K562 (cell line): ENCODE measurements around the gene EIF5A2. TPM values are rescaled to one million over a fixed set of nuclear protein-coding genes. Genes with fewer than 3 reads are reported as not detected.

Source experiments
- ATAC-seq: fragments of 200-7000 bp; cut with Tn5 transposase; 3 replicates; pipeline ENCODE4 v1.9.1; 2020; ENCODE audit warnings: moderate library complexity
- BruUV-seq: library from RNA; stranded (reverse); fragments of 400-500 nt; replicated peaks from 2 replicates; lab custom pipeline; 2021; lab: Mats Ljungman, UMichigan
- CTCF ChIA-PET: fragments of 300-600 bp; formaldehyde crosslinking; extraction: SDS; loops from one replicate; lab custom pipeline; 2021; ENCODE audit warnings: low intra/inter-chr PET ratio; lab: Yijun Ruan, JAX
- POLR2A ChIA-PET: fragments of 300-600, 350-650 bp; sonication (Branson Sonifier 250); formaldehyde crosslinking; extraction: SDS; loops from one replicate; lab custom pipeline; 2021; ENCODE audit warnings: antibody characterized with exemption, inconsistent platforms; lab: Yijun Ruan, JAX
- DNase-seq, 4 experiments: peaks; one replicate each; pipeline versions ENCODE4 v3.0.0 to v3.0.0-alpha.2; 2011 to 2018; ENCODE audit warnings: low spot score in 3 of 4, mixed read lengths in 3 of 4; ENCODE audit errors: extremely low read depth in 1 of 4
- FAIRE-seq: peaks from 2 replicates; lab custom pipeline; 2011; peaks lifted over from hg19 to GRCh38; lab: Jason Lieb, UNC
- H2AFZ ChIP-seq: 2 replicates; pipeline ENCODE4 v1.6.0; 2011; ENCODE audit warnings: low read depth, low read length, control low read depth, inconsistent platforms
- H3K27ac ChIP-seq: fragments of 200-600 bp; 3 replicates; pipeline ENCODE4 v1.8.0; 2011; ENCODE audit warnings: low read depth, mild to moderate bottlenecking, control low read depth, inconsistent platforms, low read length, moderate library complexity, mixed read lengths; ENCODE audit errors: extremely low read depth
- H3K27me3 ChIP-seq, 2 experiments: fragments of 300-600 bp in 1 of 2; 2 replicates in 1 of 2; 3 replicates in 1 of 2; pipeline versions ENCODE4 v1.6.0 to v1.8.0; 2011; ENCODE audit warnings: inconsistent platforms in 2 of 2, low read length in 2 of 2, mild to moderate bottlenecking in 1 of 2, mixed read lengths in 1 of 2, moderate library complexity in 1 of 2; ENCODE audit not compliant: control insufficient read depth in 2 of 2, insufficient read depth in 2 of 2
- H3K36me3 ChIP-seq: fragments of 300-600 bp; 3 replicates; pipeline ENCODE4 v1.8.0; 2011; ENCODE audit warnings: mild to moderate bottlenecking, low read length, inconsistent platforms; ENCODE audit not compliant: control insufficient read depth, insufficient read depth
- H3K4me1 ChIP-seq, 2 experiments: fragments of 200-600 bp in 1 of 2; replicated peaks in 1 of 2; 2 replicates in 1 of 2; 3 replicates in 1 of 2; pipeline versions ENCODE4 v1.5.1 to v1.8.0; 2011; ENCODE audit warnings: inconsistent platforms in 2 of 2, low read length in 2 of 2, mild to moderate bottlenecking in 1 of 2, mixed read lengths in 1 of 2, moderate library complexity in 1 of 2; ENCODE audit not compliant: control insufficient read depth in 2 of 2, insufficient read depth in 2 of 2
- H3K4me2 ChIP-seq: 2 replicates; pipeline ENCODE4 v1.6.1; 2011; ENCODE audit warnings: low read length, control low read depth, inconsistent platforms, mixed read lengths; ENCODE audit not compliant: insufficient read depth
- H3K4me3 ChIP-seq: fragments of 200-600 bp; sonication (generic), shearing (Covaris generic); 2 replicates; pipeline ENCODE4 v1.5.1; 2016; ENCODE audit warnings: control low read depth, inconsistent platforms
- H3K79me2 ChIP-seq: fragments of 200-600 bp; 3 replicates; pipeline ENCODE4 v1.8.0; 2011; ENCODE audit warnings: low read length, inconsistent platforms; ENCODE audit not compliant: control insufficient read depth, insufficient read depth
- H3K9ac ChIP-seq, 2 experiments: 2 replicates each; pipeline versions ENCODE4 v1.6.0 to v1.6.1; 2011; ENCODE audit warnings: low read depth in 2 of 2, low read length in 2 of 2, control low read depth in 1 of 2, inconsistent platforms in 1 of 2, mild to moderate bottlenecking in 1 of 2, mixed read lengths in 1 of 2; ENCODE audit not compliant: insufficient read depth in 1 of 2
- H3K9me1 ChIP-seq: one replicate; pipeline ENCODE4 v1.6.0; 2011; ENCODE audit warnings: inconsistent platforms, mild to moderate bottlenecking, low read length, moderate library complexity; ENCODE audit not compliant: control insufficient read depth, insufficient read depth
- H3K9me3 ChIP-seq: replicated peaks from 2 replicates; pipeline ENCODE4 v1.5.1; 2011; ENCODE audit warnings: low read depth, low read length, inconsistent platforms; ENCODE audit not compliant: control insufficient read depth, insufficient read depth
- H4K20me1 ChIP-seq: replicated peaks from 2 replicates; pipeline ENCODE4 v1.6.1; 2011; ENCODE audit warnings: low read length, inconsistent platforms, mixed read lengths; ENCODE audit not compliant: control insufficient read depth, insufficient read depth
- CAMTA2 ChIP-seq: fragments of 250-450 bp; sonication (Bioruptor Pico); conservative IDR thresholded peaks from 2 replicates; pipeline ENCODE4 v1.5.1; 2022
- EP400 ChIP-seq: fragments of 450-650 bp; IDR thresholded peaks from 2 replicates; pipeline ENCODE4 v1.6.1; 2017; ENCODE audit warnings: antibody characterized with exemption, mild to moderate bottlenecking, moderate library complexity
- IFI16 ChIP-seq: fragments of 250-450 bp; sonication (Bioruptor Pico); IDR thresholded peaks from 2 replicates; pipeline ENCODE4 v2.1.2; 2022; ENCODE audit warnings: mild to moderate bottlenecking, inconsistent platforms
- MITF ChIP-seq: IDR thresholded peaks from 2 replicates; pipeline ENCODE4 v1.6.1; 2014; ENCODE audit warnings: antibody characterized with exemption
- PHF20 ChIP-seq: fragments of 450-650 bp; IDR thresholded peaks from 2 replicates; pipeline ENCODE4 v1.6.1; 2018; ENCODE audit not compliant: partially characterized antibody
- SNIP1 ChIP-seq: fragments of 450-650 bp; IDR thresholded peaks from 2 replicates; pipeline ENCODE4 v1.7.1; 2017; ENCODE audit warnings: low read depth, mild to moderate bottlenecking
- TBL1XR1 ChIP-seq, 2 experiments: IDR thresholded peaks; 2 replicates each; pipeline ENCODE4 v1.6.1; 2012; ENCODE audit warnings: improper control_type of control experiment in 2 of 2, low read length in 2 of 2, mild to moderate bottlenecking in 1 of 2
- TCF7 ChIP-seq: sonication (generic); IDR thresholded peaks from 2 replicates; pipeline ENCODE4 v1.6.1; 2016; ENCODE audit warnings: antibody characterized with exemption, borderline replicate concordance
- U2AF2 ChIP-seq: fragments of 200-400 bp; formaldehyde crosslinking; optimal IDR thresholded peaks from 2 replicates; pipeline ENCODE3; 2017; ENCODE audit warnings: low read depth, mild to moderate bottlenecking, low read length
- ZNF175 ChIP-seq: fragments of 200-800 bp; sonication (Bioruptor generic); IDR thresholded peaks from 2 replicates; pipeline ENCODE4 v1.6.1; 2016; ENCODE audit warnings: low read depth, mild to moderate bottlenecking, missing genetic modification characterization, missing compliant biosample characterization
- ZNF316 ChIP-seq: fragments of 450-650 bp; IDR thresholded peaks from 2 replicates; pipeline ENCODE4 v1.6.1; 2016
- in situ Hi-C: fragments of 300-500 bp; cut with MboI; formaldehyde crosslinking; loops from 4 replicates; pipeline ENCODE4 v1.15.0; 2018; ENCODE audit warnings: inconsistent platforms, mixed read lengths
- intact Hi-C: fragments of 100-400 bp; cut with micrococcal nuclease; formaldehyde crosslinking; loops from 2 replicates; pipeline ENCODE4 v1.14.2; 2022
- polyA plus RNA-seq, 8 experiments: library from polyadenylated mRNA; depleted of rRNA in 4 of 8; stranded (reverse) in 5 of 8; unstranded in 3 of 8; fragments of >200 nt; fragmentation: Nextera tagmentation in 2 of 8; fragmentation: Illumina TruSeq in 1 of 8; extraction: Ambion mirVana in 2 of 8; extraction: Trizol in 1 of 8; gene quantifications; 2 replicates each; pipeline versions ENCODE4 v1.2.1 to v1.2.3, GENCODE V29; 2011 to 2014; ENCODE audit warnings: inconsistent platforms in 1 of 8, missing spikeins in 1 of 8
- total RNA-seq, 7 experiments: library from RNA; depleted of rRNA in 6 of 7; stranded (reverse); fragments of >200 nt in 6 of 7; fragmentation: Illumina TruSeq in 2 of 7; extraction: Trizol in 2 of 7; gene quantifications; 2 replicates each; pipeline versions ENCODE4 v1.2.1 to v1.2.3, GENCODE V29; 2011 to 2021; ENCODE audit warnings: low replicate concordance in 1 of 7

The EIF5A2 gene
- total and polyA plus RNA-seq, 9 of the 15 experiments (the other 6 are each of a cell fraction or from before 2014, with no cell fraction given), result 3.9 to 18.3 (median 15.9) TPM

DNA sequence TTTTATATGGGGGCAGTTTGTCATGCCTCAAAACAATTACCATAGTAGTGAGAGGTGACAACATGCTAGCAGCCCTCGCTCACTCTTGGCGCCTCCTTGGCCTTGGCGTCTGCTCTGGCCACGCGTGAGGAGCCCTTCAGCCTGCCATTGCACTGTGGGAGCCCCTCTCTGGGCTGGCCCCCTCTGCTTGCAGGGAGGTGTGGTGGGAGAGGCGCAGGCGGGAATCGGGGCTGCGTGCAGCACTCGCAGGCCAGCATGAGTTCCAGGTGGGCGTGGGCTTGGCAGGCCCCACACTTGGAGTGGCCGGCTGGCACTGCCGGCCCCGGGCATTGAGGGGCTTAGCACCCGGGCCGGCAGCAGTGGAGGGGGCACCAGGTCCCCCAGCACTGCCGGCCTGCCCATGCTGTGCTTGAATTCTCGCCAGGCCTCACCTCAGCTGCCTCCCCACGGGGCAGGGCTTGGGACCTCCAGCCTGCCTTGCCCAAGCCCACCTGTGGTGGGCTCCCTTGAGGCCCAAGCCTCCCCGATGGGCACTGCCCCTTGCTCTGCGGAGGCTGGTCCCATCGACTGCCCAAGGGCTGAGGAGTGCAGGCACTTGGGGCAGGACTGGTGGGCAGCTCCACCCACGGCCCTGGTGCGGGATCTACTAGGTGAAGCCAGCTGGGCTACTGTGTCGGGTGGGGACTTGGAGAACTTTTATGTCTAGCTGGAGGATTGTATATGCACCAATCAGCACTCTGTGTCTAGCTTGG lies 38.8 kb upstream of the EIF5A2 start (continued):
- no peak for TF ChIP-seq MITF
- TF ChIP-seq TCF7, result no peak
- no peak for TF ChIP-seq PHF20
- TF ChIP-seq EP400, result no peak
- no peak for TF ChIP-seq SNIP1
- no peak for TF ChIP-seq TBL1XR1 (IDR thresholded peaks at IDR 0.05; ENCODE audit: low read length in 2 of 2)
- TF ChIP-seq ZNF175 (CRISPR knock-in tag), result no peak

GRCh38 chr3:170942011-170942410 lies 33.6 kb upstream of the EIF5A2 start:
- CTCF ChIA-PET, result no interaction called here
- Histone ChIP-seq H3K27me3 (peaks cover 0 to 8% of the 10 kb centered on the region in 2 experiments; a peak in 1 of 5 replicates), H3K4me3 (no peak overlapping the region), H3K4me1 (peaks cover 0 to under 1% of the 10 kb centered on the region in 2 experiments; a peak in 1 of 5 replicates), H3K36me3 (no peaks in the 10 kb centered on the region), H3K27ac (no peak overlapping the region), H3K9me1 (no peaks in the 10 kb centered on the region), H4K20me1 (no peaks in the 10 kb centered on the region), H3K79me2 (no peaks in the 10 kb centered on the region), H3K9ac (no peak overlapping the region), H2AFZ (no peak overlapping the region), H3K4me2 (no peak overlapping the region), H3K9me3 (peaks cover 3% of the 10 kb centered on the region; the same call in 1 of the 2 replicates)
- FAIRE-seq, result no peak
- no peak for DNase-seq
- intact Hi-C loops, result no loop called here
- BruUV-seq, result no TSS peak
- no peak for ATAC-seq
- POLR2A ChIA-PET, result no interaction called here
- TF ChIP-seq ZNF316 (peak; percentile 1; the same call in 1 of the 2 replicates), CAMTA2 (no peak), IFI16 (CRISPR knock-in tag) (no peak), U2AF2 (no peak)
- in situ Hi-C loops, result no loop called here
